Stimulated activated CD8-positive, alpha-beta memory T cell treated with anti-CD3 and anti-CD28 coated beads, Interleukin-7, amount 100 ng/mL, for 4 hours (primary cell): Measurements from ENCODE around the gene A1CF.

Experiments used
- DNase-seq, 2 donors: peaks; one replicate each; pipeline ENCODE4 v3.0.0-alpha.2; 2020; ENCODE audit warnings: low read depth in 2 of 2

The A1CF gene

DNA sequence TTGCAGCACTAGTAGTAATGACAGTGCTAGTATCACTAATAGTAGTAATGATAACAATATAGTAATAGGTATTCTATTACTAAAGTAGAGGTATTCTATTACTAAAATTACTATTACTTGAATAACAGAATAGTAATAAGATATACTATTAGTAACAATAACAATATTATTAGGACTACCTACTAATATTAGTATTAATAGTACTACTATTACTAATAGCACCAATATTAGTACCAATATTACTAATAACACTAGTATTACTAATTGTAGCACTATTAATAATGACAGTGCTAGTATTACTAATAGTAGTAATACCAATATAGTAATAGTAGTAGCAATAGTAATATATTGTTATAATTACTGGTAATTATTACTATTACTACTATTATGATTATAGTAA lies 24.1 kb downstream of the A1CF start:
- no peak for DNase-seq

DNA sequence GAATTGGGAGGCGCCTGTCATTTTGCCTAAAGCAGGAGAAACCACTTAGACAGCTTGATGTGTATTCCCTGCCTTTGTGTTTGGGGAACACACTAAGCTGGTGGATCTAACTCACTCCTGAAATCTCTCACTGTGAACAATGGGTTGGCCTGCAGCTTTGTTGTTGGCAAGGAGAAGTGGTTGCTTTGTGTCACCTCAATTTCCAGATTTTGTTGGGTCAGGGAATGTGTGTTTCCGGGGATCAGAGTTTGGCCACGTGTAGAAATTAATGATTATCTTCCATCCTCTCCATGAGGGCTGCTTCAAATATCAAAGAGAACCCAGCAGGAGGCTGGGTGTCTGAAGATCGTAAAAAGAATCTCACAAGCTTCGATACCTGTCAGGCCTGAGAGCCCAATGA lies 27.8 kb downstream of the A1CF start:
- no peak for DNase-seq

DNA sequence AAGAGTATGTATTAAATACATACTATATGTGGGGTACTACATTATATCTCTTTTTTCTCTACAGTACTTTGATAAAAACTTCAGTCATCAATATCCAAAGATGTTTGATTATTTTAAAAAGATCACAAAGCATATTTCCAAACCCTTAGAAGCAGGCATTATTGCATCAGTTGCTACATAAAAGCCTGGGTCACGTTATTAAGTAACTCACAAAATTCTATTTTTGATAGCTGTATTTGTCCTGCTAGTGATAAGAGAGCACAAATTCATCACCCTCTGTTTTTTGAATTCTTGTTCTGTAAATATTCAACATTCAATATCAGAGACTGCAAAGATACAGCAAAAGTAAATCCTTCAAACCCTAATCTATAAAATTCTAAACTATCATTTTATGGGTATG lies 30.0 kb downstream of the A1CF start:
- no peak for DNase-seq

DNA sequence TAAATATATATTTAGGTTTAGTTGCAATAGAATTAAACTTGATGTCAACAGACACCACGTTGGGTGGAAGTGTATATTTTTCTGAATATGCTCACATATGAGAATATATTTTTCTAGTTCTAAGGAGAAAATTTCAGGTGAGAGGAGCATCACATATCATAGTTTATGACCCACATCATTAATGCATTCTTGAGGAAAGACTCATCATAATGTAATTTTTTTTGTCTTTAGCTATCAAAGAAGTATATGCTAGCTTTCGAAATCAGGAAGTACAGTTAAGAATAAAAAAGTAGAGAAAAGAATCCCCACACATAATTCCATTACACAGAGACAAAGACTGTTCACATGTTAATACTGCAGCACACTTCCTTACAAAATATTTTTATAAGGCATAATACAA lies 30.4 kb downstream of the A1CF start:
- DNase-seq, result no peak

DNA sequence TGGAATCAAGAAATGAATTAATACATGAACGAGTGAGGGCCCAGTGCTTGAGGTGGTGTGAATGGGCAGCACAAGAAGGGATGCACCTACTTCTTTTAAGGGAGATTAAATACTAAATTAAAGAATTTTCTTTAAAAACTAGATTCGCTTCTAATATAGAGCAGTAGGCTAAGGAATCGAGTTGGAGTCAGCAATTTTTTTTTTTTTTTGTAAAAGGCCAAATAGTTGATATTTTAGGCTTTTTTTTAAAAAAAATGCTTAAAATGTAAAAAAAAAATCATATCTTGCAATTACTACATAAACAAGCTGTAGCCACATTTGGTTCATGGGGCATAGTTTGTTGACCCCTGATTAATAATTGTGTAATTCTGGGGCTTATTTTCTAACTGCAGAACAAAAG lies 31.9 kb downstream of the A1CF start:
- no peak for DNase-seq

DNA sequence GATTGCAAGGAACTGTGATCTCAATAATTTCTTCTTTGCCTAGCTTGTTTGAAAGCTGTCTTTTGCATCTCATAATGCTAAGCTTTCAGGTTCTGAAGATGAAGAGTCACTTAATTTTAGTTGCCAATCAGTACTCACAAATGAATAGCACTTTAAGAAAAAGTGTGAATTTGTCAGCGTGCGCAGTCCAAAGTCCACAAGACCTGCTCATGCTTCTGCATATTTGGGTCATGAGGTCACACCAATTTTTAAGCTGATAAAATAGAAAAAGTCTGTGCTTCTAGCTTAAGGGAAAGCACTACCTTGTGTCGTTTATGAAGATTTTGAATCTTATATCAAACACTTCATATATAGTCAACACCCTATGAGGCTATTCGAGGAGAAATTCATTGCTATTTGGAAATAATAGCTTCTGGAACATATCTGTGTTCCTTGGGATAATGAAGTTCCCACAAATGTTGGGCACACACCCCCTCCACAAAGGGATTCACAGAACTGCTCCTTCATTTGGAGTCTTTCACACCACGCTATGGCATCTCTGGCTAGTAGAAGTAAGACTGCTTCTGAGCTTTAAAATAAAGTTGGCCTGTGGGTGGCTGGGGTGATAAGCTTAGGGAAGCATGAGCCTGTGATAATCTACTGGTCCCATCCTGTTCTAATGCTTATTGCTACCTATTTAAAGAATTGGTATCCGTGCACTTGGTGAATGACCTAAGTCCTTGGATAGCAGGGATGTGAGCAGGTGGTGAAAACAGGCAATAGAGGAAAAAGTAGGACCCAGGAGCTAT lies 33.3 kb downstream of the A1CF start:
- DNase-seq, result no peak

DNA sequence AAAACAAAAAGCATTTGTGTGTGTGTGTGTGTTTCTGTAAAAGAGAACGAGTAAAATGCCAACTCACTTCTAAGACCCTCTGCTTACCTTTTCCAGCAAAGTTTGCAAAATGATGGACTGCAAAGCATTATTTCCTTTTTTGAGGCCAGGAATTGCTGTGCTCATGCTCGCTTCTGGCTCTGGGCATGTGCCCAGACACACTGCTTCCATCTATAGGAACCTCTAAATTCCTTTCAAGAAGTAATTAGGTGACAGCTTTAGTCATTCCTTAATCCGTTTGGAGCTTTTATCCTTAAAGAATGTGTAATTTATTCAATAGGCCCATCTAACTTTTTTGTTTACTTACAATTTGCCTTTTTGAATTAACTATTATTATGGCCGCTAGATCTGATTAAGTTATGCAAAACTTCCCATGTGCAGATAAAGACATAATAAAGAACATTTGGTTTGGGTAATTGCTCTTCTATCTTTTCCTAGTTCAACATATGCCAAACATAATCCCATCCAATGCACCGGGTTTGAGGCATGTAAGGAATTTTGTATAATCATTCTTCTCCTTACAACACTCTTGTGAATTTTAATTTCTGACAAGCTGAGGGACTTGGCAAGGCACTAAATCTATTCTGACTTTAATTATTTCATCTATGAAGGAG lies 34.7 kb downstream of the A1CF start:
- no peak for DNase-seq

DNA sequence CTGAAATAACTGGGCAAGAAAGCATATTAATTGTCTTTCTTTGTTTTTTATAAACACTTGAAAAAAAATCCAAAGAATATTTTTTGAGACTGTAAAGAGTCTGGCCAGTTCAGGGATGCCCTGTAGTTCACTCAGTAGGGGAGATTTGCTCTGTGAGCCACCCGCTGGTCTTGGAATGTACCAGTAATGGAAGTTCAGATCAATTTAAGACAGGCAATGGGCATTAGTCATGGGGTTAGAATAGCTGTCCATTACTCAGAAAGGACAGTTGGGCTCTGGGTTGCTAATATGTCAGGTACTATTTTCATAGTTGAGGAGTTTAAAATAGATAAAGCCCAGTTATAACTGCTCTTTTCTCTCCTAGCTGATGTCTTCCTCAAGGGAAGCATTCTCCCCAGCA lies 38.7 kb downstream of the A1CF start:
- DNase-seq, result no peak

DNA sequence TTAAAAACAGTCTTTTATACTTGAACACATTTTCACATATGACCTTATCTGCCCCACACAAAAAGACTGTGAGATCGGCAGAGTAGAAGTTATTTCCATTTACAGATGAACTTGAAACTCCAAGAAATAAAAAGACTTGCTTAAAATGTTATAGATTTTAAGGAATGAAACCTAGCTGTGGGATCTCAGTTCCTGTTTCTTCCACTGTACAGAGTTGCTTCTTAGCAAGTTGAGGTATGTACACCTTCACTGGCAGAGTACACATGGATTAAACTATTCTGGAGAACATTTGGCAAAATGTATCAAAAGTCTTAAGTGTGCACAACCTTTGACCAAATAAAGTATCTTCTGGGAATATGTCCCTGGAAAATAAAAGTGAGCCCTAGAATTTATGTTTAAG lies 48.3 kb downstream of the A1CF start:
- DNase-seq, result no peak

DNA sequence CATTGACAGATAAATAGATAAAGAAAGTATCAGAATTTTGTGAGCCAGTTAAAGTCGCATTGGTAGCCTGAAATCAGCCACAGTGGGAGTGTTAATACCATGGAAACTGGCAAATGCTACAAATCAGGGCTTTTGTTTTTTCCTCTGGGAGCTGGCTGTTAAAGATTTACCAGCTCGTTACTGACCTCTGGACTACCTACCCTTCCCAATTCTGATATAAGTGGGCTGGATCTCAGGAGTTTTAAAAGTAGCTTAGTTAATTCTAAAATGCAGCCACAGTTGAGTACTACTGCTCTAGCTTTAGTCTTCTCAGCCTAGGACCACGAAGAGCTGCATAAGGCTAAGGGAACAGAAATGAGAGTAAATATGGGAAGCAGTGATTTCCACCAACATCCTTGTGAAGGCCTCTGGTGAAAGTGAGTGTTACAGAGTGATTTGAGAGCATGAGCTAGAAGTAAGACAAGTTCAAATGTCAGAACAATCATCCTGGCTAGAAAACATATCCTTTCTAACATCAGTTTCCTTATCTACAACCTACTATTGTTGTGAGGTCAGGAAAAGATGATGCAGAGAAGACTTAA lies 53.2 kb downstream of the A1CF start:
- no peak for DNase-seq

DNA sequence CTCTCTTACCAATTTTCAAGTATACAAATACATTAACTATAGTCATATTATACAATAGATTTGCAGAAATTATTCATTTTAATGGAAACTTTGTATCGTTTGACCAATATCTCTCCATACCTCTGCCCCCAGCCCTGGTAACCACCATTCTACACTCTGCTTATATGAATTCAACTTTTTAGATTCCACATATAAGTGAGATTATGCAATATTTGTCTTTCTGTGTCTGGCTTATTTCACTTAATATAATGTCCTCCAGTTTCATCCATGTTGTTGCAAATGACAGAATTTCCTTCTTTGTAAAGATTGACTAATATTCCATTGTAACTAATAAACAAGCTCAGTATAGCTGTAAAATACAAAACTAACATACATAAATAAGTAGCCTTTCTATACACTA lies 55.4 kb downstream of the A1CF start:
- no peak for DNase-seq

DNA sequence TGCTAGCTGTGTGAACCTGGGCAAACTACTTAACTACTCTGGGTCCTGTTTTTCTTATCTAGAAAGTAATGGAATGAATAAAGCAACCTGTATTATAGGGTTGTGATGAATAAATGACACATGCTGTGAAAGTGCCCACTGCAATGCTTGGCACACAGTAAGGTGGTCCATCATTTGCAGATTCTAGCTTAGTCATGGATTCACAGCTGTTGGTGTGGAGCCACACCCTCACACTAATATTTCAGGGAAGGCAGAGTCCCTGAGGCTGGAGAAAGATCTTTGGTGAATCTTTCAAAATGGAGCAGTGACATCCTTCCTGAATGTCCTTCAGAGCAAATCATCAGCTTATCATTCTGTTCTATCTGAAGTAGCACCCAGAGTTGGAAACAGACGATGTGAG lies 60.6 kb downstream of the A1CF start:
- no peak for DNase-seq

DNA sequence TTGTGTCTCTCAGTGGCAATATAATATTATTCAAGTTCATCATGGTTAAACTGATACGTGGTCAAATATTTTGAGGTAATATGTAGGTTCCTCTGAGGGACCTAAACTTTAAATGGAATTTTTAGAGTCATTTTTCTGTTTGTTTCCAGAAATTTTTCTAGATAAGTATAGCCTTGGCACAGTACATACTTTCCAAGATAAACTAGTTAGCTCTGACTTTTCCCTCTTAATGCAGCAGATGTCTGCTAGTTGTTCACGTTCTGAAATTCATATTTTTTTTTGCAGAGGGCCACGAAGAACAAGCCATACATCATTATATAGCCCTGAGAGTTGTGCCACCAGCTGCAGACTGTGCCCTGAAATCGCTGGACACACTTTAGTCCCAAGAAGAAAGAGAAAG lies 61.6 kb downstream of the A1CF start:
- no peak for DNase-seq

DNA sequence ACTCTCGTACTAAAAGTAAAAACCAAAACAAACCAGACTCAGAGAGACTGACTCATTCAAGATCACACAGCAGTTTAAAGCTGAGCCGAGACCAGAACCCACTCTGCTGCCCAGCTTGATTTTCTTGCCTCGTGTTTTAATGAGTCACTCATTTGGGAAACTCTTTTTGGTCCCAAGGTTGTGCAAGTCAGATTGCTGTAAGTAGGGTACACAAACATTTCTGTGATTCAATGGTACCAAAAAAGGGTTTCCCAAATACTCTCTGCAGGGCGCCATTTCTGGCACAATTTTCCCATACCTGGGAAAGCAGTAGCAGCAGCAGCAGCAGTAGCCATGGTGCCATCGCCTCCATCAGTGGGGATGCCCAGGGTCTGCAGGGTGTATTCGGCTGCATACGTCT lies 75.8 kb downstream of the A1CF start:
- no peak for DNase-seq

DNA sequence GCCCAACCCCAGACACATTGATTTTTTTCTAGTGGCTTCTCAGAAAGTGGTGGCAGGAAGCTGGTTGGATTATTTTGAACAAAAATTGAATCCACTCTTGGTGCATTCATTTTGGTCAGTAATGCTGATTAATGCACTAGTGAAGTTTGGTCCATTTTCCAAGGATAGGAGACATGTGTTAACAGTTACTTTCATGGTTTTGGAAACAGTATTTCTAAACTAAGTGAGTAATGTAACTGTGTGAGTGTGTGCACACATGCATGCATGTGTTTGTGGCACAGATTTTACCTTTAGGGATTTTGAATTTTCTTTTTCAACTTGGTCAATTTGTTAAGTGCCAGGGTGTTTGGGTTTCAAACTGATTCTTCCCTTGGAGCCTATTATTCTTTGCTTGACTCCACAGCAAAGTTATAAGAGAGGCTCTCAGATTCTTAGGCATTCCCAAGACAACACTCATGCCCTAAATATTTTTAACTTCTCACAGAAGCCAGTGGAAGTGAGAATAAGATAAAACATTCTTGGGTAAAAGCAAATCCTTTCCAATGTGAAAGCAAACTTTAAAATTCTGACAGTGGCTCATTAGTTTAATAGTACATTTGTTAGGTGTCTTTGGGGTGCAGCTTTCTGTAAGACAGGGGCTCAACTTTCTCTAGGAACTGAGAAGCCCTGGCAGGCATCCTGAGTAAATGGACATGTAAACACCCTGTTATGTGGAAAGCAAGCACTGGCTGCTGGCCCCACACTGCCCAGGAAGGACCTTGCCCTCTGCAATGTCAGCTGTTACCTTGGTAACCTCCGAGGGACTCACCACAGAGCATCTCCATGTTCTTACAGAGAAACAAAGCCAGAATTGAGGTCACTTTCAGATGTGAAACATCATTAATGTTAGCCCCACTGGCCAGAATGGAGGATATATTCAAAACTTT lies 77.3 kb downstream of the A1CF start:
- DNase-seq, result no peak

DNA sequence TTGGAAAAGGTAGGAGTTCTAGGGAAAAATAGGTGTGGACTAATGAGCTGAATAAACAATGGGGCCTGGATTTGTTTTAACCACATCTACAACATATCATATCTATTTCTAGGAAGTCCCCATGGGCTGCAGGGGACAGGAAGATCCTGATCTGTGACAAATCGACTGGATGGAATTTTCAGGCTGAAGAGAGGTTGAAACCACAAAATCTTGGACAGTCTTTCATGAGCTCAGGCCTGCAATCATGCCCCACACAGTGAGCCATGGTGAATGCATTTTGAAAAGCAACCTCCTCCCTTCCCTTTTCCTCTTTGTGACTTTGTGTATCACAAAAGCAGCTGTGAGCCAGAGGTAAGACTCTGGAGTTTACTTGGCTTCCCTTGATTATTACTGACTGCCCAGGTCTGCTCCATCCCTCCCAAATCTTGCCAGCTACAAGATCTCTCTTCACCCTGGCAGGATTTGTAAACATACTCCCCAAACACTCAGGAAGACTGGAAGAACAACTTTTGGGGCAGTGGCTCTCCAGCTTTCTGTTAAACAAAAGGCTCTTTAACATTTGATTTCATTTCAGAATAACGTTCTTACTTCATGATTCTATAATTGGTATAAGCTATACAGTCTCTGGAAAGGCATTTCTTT lies 79.3 kb downstream of the A1CF start:
- no peak for DNase-seq

DNA sequence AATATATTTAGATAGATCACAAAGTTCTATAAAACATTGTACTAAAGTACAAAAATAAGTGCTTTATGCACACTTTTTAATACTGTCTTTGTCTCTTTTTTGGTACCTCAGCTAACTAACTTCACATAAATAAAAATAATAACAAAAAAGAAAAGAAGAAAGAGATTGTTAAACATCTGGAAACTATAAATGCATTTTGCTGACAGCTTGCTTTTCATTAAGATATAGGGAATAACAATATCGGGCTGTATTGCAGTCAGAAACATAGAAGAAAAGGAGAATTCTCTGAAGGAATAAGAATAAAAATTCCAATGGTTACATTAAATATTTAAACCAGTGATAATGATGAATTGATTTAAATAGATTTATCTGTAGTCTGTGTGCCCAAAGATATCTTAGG lies 85.8 kb downstream of the A1CF start:
- no peak for DNase-seq

DNA sequence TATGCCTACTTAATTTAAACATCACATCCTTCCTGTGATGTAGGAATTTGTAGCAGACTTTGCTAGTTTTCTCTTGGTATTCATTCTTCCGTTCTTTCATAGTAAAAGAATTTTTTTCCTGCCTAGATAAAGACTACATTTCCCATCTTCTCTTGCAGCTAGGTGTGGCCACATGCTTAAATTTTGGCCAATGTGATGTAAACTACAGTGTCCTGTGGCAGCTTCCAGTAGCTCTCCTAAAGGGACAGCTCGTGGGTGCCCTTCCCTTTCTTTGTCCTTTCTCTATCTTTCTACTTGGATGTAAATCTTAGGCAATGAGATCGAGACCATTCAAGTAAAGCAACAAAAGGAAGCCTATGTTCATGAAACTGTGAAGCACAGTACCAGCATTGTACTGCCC lies 87.1 kb downstream of the A1CF start:
- no peak for DNase-seq

DNA sequence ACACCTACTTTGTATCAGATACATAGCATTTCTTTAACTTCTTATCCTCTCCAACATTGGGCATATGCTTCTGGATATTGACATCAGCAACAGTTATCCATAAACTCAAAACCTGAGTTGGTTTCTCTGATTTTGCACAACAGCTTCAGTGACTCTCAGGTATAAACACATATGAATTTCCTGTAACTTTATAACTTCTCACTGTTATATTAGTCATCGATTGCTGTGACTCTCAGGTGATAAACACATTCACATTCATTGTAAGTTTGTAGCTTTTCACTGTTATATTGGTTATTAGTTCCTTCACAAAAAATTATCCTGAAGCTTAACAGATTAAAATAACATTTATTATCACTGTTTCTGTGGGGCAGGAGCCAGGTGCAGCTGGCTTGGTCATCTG lies 88.7 kb downstream of the A1CF start:
- no peak for DNase-seq

DNA sequence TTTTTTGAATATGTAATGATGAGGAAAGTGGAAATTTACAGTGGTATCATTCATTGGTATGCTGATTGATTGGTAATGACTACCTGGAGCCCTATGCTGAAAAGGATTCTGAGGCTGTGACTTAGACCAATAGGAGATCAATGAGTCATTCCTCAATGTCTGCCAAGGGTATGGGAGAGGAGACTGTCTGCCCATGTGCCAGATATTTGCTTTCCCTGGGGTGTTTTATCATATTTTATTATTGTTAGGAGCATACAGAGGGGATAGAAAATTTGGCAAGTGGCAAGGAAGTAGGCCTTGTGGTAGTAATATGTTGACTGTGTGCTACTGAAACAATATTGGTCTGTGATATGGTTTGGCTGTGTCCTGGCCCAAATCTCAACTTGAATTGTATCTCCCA lies 90.9 kb downstream of the A1CF start:
- no peak for DNase-seq
